Daoy (cell line): ENCODE measurements around the gene FAM43A. TPM values are rescaled to one million over a fixed set of nuclear protein-coding genes. Genes with fewer than 3 reads are reported as not detected.
A peak's percentile ranks its signal among the peaks of the same experiment; 100 is the strongest.

Source experiments
- DNase-seq: peaks from one replicate; pipeline ENCODE4 v3.0.0-alpha.2; 2015; ENCODE audit warnings: low read depth
- total RNA-seq: library from RNA; depleted of rRNA; stranded (reverse); fragments of >200 nt; shearing (Covaris generic); gene quantifications from 2 replicates; pipeline ENCODE4 v1.2.3, GENCODE V29; 2014; rRNA removed

FAM43A gene
- 69.2 and 82.0 TPM in 2 replicates for total RNA-seq

DNA sequence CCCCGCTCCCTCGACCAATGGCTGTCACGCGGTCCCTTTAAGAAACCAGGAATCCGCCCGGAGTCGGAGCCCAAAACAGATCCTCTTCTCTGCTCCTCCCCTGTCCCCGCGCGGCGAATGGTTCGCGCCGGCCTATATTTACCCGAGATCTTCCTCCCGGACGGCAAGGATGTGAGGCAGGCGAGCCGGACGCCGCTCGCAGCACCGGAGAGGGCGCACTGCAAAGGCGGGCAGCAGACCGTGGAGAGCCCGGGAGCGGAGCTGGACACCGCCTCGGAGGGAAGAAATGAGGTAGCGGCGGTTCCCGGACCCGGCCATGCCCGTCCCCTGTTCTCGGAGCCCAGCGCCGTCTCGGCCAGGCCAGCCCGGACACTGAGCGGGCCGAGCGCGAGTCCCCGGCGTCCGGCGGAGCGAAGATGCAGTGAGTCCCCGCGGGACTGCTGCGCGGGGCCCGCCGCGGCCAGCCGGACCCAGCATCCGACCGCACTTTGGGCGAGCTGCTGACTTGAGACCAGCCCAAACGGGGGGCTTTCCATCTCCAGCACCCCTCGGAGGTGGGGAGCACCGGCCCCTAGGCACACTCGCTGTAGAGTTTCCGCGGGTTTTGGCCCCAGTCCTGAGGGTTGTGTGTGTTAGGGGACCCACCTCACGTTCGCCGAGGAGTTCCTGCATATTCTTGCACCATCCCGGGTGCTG is at the start of gene FAM43A:
Gene FAM43A, plus strand, starts transcription at position 166 of the 696 bp plus-strand sequence. CDS start 944 bp downstream, outside the sequence.
- peak; percentile 96 for DNase-seq

- peak; percentile 34 for DNase-seq
These were observed 48.6 kb upstream of the FAM43A start for GRCh38 chr3:194637066-194637465.

DNA sequence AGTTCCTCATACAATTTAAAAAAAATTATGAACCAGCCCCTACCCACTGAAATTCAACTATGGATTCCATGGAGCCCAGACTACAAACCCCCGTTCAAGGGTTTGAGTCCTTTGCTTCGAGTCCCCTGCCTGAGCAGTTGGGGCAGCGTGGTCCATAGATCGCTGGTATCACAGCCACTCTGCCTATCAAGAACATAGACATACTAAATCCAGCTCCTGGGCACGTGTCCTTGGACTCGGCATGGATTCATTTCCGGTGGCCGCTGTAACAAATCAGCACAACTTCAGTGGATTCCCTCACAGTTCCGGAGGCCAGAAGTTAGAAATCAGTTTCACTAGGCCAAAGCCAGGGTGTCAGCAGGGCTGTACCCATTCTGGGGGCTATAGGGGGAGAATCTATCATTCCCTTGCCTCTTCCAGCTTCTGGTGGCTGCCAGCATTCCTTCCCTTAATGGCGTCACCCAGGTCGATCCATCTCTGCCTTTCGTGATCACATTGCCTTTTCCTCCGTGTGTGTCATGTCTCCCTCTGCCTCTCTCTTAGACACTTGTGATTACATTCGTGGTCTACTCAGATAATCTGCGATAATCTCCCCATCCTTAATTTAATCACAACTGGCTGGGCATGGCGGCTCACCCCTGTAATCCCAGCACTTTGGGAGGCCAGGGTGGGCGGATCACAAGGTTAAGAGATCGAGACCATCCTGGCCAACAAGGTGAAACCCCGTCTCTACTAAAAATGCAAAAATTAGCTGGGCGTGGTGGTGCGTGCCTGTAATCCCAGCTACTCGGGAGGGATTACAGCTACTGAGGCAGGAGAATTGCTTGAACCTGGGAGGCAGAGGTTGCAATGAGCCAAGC is 47.9 kb upstream of the FAM43A start:
- DNase-seq, result no peak

DNA sequence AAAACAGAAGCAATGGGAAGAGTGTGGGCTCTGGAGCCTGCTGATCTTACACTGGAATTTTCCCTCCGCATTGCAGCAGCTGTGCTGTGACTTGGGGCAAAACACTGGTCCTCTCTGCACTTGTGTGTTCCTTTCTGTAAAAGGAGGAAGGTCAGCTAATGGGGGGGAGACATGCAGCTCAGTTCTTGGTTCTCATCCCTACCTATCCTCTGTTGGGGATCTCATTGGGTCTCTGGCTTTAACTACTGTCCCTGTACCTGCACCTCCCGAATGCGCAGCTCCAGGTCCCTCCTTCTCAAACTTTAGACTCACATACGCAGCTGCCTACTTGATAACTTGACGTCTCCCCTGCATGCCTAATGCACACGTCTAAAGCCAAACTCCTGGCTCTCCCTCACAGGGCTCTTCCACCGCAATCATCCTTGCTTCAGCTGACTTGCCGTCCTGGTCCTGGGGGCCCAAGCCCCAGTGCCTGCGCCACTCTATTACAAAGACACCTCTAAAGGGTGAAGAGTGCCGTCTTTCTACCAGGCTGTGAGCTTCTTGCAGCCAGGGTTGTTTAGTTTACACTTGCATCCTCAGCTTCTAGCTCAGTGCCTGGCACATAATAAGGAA is 46.6 kb upstream of the FAM43A start:
- DNase-seq, result no peak

- DNase-seq, result peak; percentile 66
These were observed 44.9 kb upstream of the FAM43A start for GRCh38 chr3:194640829-194641228.

GRCh38 chr3:194642769-194643168 is 42.9 kb upstream of the FAM43A start:
- DNase-seq, result no peak

DNA sequence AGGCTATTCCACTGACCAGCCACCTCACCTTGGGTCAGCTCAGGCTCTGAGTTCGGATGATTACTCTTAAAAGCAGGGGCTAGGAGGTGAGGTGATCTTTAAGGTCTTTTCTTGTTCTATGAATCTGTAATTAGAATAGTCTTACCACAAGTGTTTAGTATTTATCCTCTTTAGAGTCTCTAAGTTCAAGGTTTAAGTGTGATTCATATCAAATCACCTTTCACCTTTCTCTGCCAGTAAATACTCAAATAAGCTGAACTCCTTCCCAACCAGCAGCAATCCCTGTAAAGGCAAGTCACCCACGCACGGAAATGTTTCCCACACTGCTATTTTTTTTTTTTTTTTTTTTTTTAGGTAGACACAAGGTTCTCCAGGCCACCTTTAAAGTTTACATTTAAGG is 37.9 kb upstream of the FAM43A start:
- no peak for DNase-seq

GRCh38 chr3:194654443-194654842 is 31.2 kb upstream of the FAM43A start:
- DNase-seq, result no peak

DNA sequence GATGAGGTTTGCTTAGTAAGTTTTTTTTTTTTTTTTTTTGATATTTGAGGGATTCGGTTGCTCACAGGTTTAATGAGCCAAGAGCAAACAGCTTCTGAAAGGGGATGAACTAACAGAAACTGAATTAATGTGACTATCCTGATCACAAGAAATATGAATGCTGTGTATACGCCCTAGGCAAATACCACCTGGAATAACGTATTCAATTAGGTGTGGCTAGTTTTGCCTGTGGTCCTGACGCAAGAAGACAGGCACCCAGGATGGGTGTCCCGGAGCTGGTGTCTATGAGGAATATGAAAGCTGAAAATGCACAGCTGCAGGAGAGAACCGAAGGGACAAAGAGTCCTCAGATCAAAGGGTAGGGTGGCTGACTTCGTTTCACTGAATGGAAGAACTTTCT is 28.2 kb upstream of the FAM43A start:
- no peak for DNase-seq

GRCh38 chr3:194658477-194659242 is 27.0 kb upstream of the FAM43A start:
- DNase-seq, result no peak

- no peak for DNase-seq
These were observed 25.9 kb upstream of the FAM43A start for GRCh38 chr3:194659778-194660177.

DNA sequence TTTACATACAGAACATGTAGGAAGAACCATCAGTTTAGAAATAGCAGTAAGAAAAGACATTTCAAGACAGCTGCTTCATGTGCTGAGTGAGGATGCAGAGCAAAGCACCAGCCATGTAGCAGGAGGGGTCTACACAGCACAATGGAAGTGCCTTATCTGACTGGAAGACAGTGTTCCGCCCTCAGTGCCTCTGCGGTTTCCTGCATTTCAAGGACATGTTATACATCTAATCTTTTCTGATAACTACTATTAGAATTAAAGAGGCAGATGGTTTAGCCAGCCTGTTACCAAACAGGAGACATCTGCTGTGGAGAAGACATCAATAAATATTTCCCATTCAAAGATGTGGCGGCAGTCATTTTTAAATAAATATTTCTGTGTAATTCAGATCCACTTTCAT is 24.3 kb upstream of the FAM43A start:
- no peak for DNase-seq

- DNase-seq, result no peak
These were observed 23.7 kb upstream of the FAM43A start for GRCh38 chr3:194661946-194662345.

GRCh38 chr3:194664857-194665256 is 20.8 kb upstream of the FAM43A start:
- DNase-seq, result no peak

DNA sequence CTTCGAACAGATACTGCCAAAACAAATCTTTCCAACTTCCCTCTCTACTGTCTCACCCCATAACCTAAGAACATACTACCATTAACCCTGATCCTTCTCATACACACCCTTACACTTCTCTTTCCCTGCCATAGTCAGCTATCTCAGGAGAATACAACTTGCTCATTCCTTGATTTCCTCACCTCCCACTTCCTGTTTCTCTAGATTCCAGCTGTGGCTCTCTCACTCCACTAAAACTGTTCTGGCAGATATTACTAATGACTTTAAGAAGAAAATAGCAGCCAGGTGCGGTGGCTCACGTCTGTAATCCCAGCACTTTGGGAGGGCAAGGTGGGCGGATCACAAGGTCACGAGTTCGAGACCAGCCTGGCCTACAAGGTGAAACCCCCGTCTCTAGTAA is 18.3 kb upstream of the FAM43A start:
- no peak for DNase-seq

DNA sequence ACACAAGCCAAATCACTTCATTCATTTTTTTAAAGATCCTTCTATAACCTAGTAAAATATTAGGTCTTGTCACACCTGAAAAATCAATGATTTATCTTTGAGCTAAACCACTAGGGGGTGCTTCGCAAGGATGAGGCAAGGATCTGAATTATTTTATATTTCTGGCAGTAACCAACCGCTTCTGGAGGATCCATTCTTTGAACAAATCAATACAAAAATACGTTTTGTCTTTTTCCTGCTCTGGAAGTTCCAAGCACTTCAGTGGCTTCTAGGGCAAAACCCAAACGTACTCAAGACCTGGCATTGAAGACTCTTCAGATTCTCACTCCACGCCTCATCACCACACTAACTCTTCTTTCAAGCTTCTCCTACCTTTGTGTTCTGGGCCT is 14.2 kb upstream of the FAM43A start:
- no peak for DNase-seq

DNA sequence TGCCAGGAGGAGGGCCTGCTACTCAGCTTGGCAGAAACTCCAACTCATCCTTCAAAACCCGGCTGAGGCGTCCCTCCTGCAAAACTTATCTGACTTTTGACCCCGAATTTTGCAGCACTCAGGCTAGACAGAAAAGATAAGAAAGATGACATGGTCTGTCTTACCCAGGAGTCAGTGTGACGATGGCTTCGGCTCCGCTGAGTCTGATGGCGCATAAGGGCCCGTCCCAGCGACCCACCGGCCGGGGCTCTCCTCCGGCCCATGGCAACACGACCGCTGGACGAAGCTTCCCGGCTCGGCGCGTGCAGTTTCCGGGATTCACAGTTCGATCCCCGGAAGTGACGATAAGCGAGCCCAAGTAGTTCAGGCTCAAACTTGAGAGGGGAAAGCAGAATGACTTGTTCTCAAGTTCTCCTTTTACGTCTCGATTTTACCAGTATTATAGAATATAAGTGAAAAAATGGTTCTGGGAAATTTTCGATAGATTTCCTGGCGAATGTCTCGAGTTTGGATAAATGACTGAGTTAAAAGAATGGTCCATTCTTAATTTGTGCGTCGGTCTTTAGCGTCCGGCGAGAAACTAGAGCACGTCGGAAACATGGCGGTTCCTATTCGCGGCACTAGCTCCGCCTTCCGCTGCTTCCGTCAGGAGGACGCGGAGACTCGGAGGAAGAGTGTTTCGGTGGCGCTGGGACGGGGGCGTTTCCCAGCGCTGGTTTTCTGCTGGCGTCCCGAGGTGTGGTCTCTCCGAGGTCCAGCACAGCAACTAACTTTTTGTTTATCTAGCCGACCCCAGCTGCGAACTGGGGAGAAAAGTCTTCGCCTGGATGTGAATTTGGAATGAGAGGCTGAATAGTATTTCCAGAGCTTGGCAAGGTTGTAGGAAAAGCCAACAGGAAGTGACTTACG is 13.5 kb upstream of the FAM43A start, which contains the start of gene LSG1:
Gene LSG1, minus strand, starts transcription at position 292 of the 909 bp plus-strand sequence. Its CDS starts 29 bp downstream, at position 263.
- peak; percentile 97 for DNase-seq

DNA sequence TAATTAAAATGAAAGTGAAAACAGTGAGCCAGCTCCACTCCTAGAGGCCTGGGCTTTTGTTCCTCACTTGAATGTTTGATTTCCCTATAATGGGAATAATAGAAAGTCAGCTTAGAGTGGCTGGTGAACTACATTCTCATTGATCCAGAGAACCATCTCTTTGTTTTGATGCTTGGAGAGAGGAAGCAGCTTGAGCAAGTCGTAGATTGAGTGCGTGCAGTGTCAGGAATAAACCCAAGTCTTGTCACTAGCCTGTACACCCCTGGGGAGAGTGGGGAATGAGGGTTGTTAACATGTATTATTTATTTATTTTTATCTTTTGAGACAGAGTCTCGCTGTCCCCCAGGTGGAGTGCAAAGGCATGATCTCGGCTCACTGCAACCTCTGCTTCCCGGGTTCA is 12.8 kb upstream of the FAM43A start:
- DNase-seq, result no peak

DNA sequence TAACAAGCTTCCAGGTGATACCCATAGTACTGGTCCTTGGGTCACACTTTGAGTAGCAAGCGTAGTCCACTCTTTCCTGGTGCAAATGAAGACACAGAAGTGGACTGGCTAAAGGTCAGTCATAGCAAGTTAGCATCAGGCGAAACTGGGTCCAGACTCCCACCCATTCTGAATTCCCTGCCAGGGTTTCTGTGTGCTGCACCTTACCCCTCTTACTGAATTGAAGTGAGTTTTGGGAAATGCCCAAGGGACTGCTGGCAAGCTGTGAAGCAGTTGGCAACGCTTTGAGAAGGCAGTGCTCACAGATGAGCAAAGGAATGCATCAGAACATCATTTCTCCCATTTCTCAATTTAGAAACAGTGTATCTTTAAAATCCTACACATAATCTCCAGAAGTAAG is 11.9 kb upstream of the FAM43A start:
- DNase-seq, result no peak

DNA sequence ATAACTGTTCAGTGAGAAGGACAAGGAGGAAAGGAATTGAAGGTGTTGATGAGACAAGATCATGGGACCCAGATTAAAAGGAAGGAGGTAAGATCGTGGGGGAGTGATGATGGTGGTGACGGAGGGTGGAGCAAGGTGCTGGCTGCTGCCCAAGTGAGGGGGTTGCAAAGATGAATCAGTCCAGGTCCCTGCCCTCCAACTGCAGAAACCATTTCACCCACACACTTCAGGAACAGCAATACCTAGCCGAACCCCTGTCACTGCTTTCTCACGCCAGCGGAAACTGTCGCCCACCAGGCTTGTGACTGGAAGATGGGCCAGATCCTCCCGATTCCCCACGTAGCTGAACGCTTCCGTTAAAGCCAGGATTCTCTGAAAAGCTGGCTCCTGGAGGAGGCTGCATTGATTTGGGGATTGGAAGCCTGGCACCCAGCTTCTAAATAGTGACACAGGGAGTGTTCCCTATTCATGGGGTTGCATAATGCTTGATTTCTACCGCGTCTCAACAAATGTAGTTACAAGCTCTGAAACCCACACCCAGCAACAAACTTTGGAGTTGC is 10.5 kb upstream of the FAM43A start:
- DNase-seq, result peak; percentile 78
